ENCODE results near the gene RASA3.
A peak's percentile ranks its signal among the peaks of the same experiment; 100 is the strongest.
"Not testable (repeated sequence)": the region's sequence is repeated elsewhere in the genome, so short reads cannot be mapped to it uniquely, and the experiment has no call there.

The RASA3 gene

GRCh38 chr13:114132419-114133121 is at the start of gene RASA3:
Gene RASA3, minus strand, starts transcription at chr13:114132623. Its CDS starts 134 bp downstream, at chr13:114132489.
- peak; percentile 52 for DNase-seq

GRCh38 chr13:114179087-114179658 is 46.8 kb upstream of the RASA3 start, which contains the start of gene CFAP97D2:
Gene CFAP97D2, plus strand, starts transcription at chr13:114179257. Its CDS starts 74 bp downstream, at chr13:114179331.
- no peak for DNase-seq

GRCh38 chr13:114177245-114178010 is 45.0 kb upstream of the RASA3 start:
- DNase-seq = no peak

GRCh38 chr13:114176359-114176902 is 44.0 kb upstream of the RASA3 start:
- DNase-seq = not testable (repeated sequence)

- DNase-seq = no peak
These were observed 42.1 kb upstream of the RASA3 start for GRCh38 chr13:114174529-114174961.

- no peak for DNase-seq
These were observed 41.3 kb upstream of the RASA3 start for GRCh38 chr13:114173745-114174144.

- no peak for DNase-seq
These were observed 40.8 kb upstream of the RASA3 start for GRCh38 chr13:114173272-114173671.

GRCh38 chr13:114167885-114168284 is 35.5 kb upstream of the RASA3 start:
- DNase-seq = no peak

- DNase-seq = no peak
These were observed 35.0 kb upstream of the RASA3 start for GRCh38 chr13:114167426-114167825.

- no peak for DNase-seq
These were observed 34.1 kb upstream of the RASA3 start for GRCh38 chr13:114166381-114167131.

- DNase-seq = no peak
These were observed 32.4 kb upstream of the RASA3 start for GRCh38 chr13:114164681-114165429.

GRCh38 chr13:114164053-114164452 is 31.6 kb upstream of the RASA3 start:
- no peak for DNase-seq

- DNase-seq = no peak
These were observed 30.1 kb upstream of the RASA3 start for GRCh38 chr13:114162533-114162922.

- DNase-seq = no peak
These were observed 29.5 kb upstream of the RASA3 start for GRCh38 chr13:114161644-114162532.

- DNase-seq = no peak
These were observed 28.7 kb upstream of the RASA3 start for GRCh38 chr13:114161028-114161556.

GRCh38 chr13:114158869-114159666 is 26.6 kb upstream of the RASA3 start:
- DNase-seq = not testable (repeated sequence)

- no peak for DNase-seq
These were observed 25.6 kb upstream of the RASA3 start for GRCh38 chr13:114157869-114158495.

- DNase-seq = no peak
These were observed 23.8 kb upstream of the RASA3 start for GRCh38 chr13:114155926-114156883.

Data from NCI-H510A treated with DMSO at 0.1 percent for 48 hours (cell line).